ENCODE results near the gene IRGQ.

GRCh38 chr19:43562226-43562697, 33.7 kb downstream of the IRGQ start:
- TF ChIP-seq CTCF (IDR thresholded peaks at IDR 0.05; ENCODE audit: poor library complexity) = no peak
- no peak for TF ChIP-seq EZH2 (IDR thresholded peaks at IDR 0.05; ENCODE audit: borderline replicate concordance)
- TF ChIP-seq EZH2phosphoT487 (IDR thresholded peaks at IDR 0.05; ENCODE audit: low read depth, severe bottlenecking, unreplicated experiment) = no peak
